HG02678 (cell line): ENCODE data around the gene BCOR.

Experiments
- ATAC-seq: cut with Tn5 transposase; IDR thresholded peaks from one replicate; pipeline ENCODE4 v1.9.1; 2021; ENCODE audit warnings: mild to moderate bottlenecking, moderate library complexity; ENCODE audit not compliant: unreplicated experiment

The BCOR gene

GRCh38 chrX:40116925-40117324 lies 19.2 kb upstream of the BCOR start:
- ATAC-seq, result no peak

- no peak for ATAC-seq
Measured at GRCh38 chrX:40112996-40113395, 15.2 kb upstream of the BCOR start.

GRCh38 chrX:40111868-40112267 lies 14.1 kb upstream of the BCOR start:
- no peak for ATAC-seq

- ATAC-seq, result no peak
Measured at GRCh38 chrX:40109288-40110008, 11.7 kb upstream of the BCOR start.

GRCh38 chrX:40108959-40109287 lies 11.2 kb upstream of the BCOR start:
- no peak for ATAC-seq

GRCh38 chrX:40108162-40108958 lies 10.6 kb upstream of the BCOR start:
- no peak for ATAC-seq

GRCh38 chrX:40107291-40108161 lies 9.8 kb upstream of the BCOR start:
- ATAC-seq, result no peak

- ATAC-seq, result no peak
Measured at GRCh38 chrX:40106676-40107290, 9.0 kb upstream of the BCOR start.

- no peak for ATAC-seq
Measured at GRCh38 chrX:40105835-40106675, 8.3 kb upstream of the BCOR start.

- peak; percentile 57 for ATAC-seq
Measured at GRCh38 chrX:40104985-40105834, 7.5 kb upstream of the BCOR start.

GRCh38 chrX:40104630-40104984 lies 6.8 kb upstream of the BCOR start:
- ATAC-seq, result peak; percentile 26

GRCh38 chrX:40103565-40104323 lies 6.0 kb upstream of the BCOR start:
- ATAC-seq, result no peak

GRCh38 chrX:40102393-40103381 lies 4.9 kb upstream of the BCOR start:
- ATAC-seq, result no peak

GRCh38 chrX:40101430-40101802 lies 3.7 kb upstream of the BCOR start:
- ATAC-seq, result no peak

GRCh38 chrX:40100537-40101429 lies 3.0 kb upstream of the BCOR start:
- ATAC-seq, result no peak

GRCh38 chrX:40100141-40100536 lies 2.4 kb upstream of the BCOR start:
- ATAC-seq, result no peak
